ENCODE measurements around the gene CFAP221. TPM values are rescaled to one million over a fixed set of nuclear protein-coding genes. Genes with fewer than 3 reads are reported as not detected.

Gene CFAP221
- polyA plus RNA-seq, 1 donor (not counting 4 experiments of a cell fraction or from before 2014, with no cell fraction given): not detected

DNA sequence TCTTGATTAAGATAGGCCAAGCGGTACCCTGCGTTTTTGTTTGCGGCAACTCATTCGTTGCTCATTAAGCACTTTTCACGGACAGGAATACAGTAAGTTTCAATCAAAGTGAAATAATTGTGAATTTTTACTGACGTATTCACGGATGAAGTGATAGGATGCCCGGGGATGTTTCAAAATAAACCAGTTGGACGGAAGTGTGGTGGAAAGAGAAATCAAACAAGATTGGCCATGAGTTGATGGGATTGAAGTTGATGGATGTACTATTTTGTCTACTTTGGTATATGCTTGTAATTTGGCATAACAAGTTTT is 135.2 kb downstream of the CFAP221 start:
- peaks cover 16% of the 10 kb centered on the region for H3K79me2 ChIP-seq (ENCODE audit: control insufficient read depth, insufficient read depth, low read length)
- no peaks in the 10 kb centered on the region for H3K9me3 ChIP-seq (ENCODE audit: control insufficient read depth, low read depth, low read length)
- H4K20me1 ChIP-seq (ENCODE audit: control insufficient read depth, extremely low read depth, insufficient read depth, low read length): no peaks in the 10 kb centered on the region
- dilution Hi-C loops (cut with MboI; ENCODE audit: extremely low pct_ligation_motif_present, low sequenced_read_pairs): no loop called here
- peak overlapping the region; percentile 97 for H2AFZ ChIP-seq (ENCODE audit: control insufficient read depth, low read length)
- H3K4me1 ChIP-seq (ENCODE audit: control insufficient read depth, extremely low read depth, insufficient read depth, low read length): peaks cover 12% of the 10 kb centered on the region
- H3K27ac ChIP-seq (ENCODE audit: control insufficient read depth, insufficient read depth, low read length): peak overlapping the region; percentile 63
- peak overlapping the region; percentile 95 for H3K4me2 ChIP-seq (ENCODE audit: control insufficient read depth, extremely low read depth, insufficient read depth, low read depth, low read length)
- H3K36me3 ChIP-seq (ENCODE audit: control insufficient read depth in 2 of 2, extremely low read depth in 1 of 2, insufficient read depth in 2 of 2, low read length in 2 of 2): peaks cover 8 to 9% of the 10 kb centered on the region in 2 experiments
- peak overlapping the region; percentile 82 for H3K9ac ChIP-seq (ENCODE audit: control insufficient read depth, extremely low read depth, insufficient read depth, low read length)
- TF ChIP-seq EZH2 (IDR thresholded peaks at IDR 0.05; ENCODE audit: low read length): no peak
- TF ChIP-seq, protein P1, sequence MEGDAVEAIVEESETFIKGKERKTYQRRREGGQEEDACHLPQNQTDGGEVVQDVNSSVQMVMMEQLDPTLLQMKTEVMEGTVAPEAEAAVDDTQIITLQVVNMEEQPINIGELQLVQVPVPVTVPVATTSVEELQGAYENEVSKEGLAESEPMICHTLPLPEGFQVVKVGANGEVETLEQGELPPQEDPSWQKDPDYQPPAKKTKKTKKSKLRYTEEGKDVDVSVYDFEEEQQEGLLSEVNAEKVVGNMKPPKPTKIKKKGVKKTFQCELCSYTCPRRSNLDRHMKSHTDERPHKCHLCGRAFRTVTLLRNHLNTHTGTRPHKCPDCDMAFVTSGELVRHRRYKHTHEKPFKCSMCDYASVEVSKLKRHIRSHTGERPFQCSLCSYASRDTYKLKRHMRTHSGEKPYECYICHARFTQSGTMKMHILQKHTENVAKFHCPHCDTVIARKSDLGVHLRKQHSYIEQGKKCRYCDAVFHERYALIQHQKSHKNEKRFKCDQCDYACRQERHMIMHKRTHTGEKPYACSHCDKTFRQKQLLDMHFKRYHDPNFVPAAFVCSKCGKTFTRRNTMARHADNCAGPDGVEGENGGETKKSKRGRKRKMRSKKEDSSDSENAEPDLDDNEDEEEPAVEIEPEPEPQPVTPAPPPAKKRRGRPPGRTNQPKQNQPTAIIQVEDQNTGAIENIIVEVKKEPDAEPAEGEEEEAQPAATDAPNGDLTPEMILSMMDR (optimal IDR thresholded peaks at IDR 0.05 in 1 of 3, IDR thresholded peaks at IDR 0.05 in 1 of 3, conservative IDR thresholded peaks at IDR 0.05 in 1 of 3; ENCODE audit: extremely low read depth in 1 of 3, insufficient read depth in 2 of 3, low read length in 3 of 3): no peak
- peak; percentile 44 for FAIRE-seq
- H3K9me1 ChIP-seq (ENCODE audit: control insufficient read depth, extremely low read depth, insufficient read depth, low read length): no peaks in the 10 kb centered on the region
- H3K4me3 ChIP-seq (ENCODE audit: control insufficient read depth in 2 of 3, extremely low read depth in 1 of 3, insufficient read depth in 2 of 3, low read depth in 1 of 3, low read length in 3 of 3): peak overlapping the region; percentile 65 to 98 (median 95)
- no peaks in the 10 kb centered on the region for H3K27me3 ChIP-seq (ENCODE audit: control insufficient read depth, extremely low read depth, insufficient read depth, low read length)
- no peak for DNase-seq (ENCODE audit: low read depth, low spot score)

DNA sequence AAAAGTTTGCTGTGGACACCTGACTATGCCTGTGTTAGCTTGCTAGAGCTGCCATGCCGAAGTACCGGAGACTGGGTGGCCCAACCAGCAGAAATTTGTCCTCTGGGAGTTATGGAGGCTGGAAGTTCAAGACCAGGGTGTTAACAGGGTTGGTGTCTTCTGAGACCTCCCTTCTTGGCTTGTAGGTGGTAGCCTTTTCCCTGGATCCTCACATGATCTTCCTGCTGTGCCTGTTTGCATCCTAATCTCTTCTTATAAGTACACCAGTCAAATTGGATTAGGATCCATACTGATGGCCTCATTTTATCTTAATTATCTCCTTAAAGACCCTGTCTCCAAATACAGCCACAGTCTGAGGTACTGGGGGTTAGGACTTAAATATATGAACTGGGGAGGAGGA is 135.6 kb downstream of the CFAP221 start:
- Histone ChIP-seq H3K9me1 (ENCODE audit: control insufficient read depth, extremely low read depth, insufficient read depth, low read length) (no peaks in the 10 kb centered on the region), H3K9me3 (ENCODE audit: control insufficient read depth, low read depth, low read length) (no peaks in the 10 kb centered on the region), H3K4me1 (ENCODE audit: control insufficient read depth, extremely low read depth, insufficient read depth, low read length) (peaks cover 12% of the 10 kb centered on the region), H4K20me1 (ENCODE audit: control insufficient read depth, extremely low read depth, insufficient read depth, low read length) (no peaks in the 10 kb centered on the region), H3K4me2 (ENCODE audit: control insufficient read depth, extremely low read depth, insufficient read depth, low read depth, low read length) (peak overlapping the region; percentile 95), H3K4me3 (ENCODE audit: control insufficient read depth in 2 of 3, extremely low read depth in 1 of 3, insufficient read depth in 2 of 3, low read depth in 1 of 3, low read length in 3 of 3) (peak overlapping the region; percentile 65 to 98 (median 95)), H3K9ac (ENCODE audit: control insufficient read depth, extremely low read depth, insufficient read depth, low read length) (peak overlapping the region; percentile 82), H3K79me2 (ENCODE audit: control insufficient read depth, insufficient read depth, low read length) (peaks cover 16% of the 10 kb centered on the region), H2AFZ (ENCODE audit: control insufficient read depth, low read length) (no peak overlapping the region), H3K36me3 (ENCODE audit: control insufficient read depth in 2 of 2, extremely low read depth in 1 of 2, insufficient read depth in 2 of 2, low read length in 2 of 2) (peaks cover 8 to 9% of the 10 kb centered on the region in 2 experiments), H3K27me3 (ENCODE audit: control insufficient read depth, extremely low read depth, insufficient read depth, low read length) (no peaks in the 10 kb centered on the region), H3K27ac (ENCODE audit: control insufficient read depth, insufficient read depth, low read length) (no peak overlapping the region)
- TF ChIP-seq EZH2 (IDR thresholded peaks at IDR 0.05; ENCODE audit: low read length): no peak
- TF ChIP-seq, protein P1 (optimal IDR thresholded peaks at IDR 0.05 in 1 of 3, IDR thresholded peaks at IDR 0.05 in 1 of 3, conservative IDR thresholded peaks at IDR 0.05 in 1 of 3; ENCODE audit: extremely low read depth in 1 of 3, insufficient read depth in 2 of 3, low read length in 3 of 3): no peak
- FAIRE-seq (no peak), DNase-seq (ENCODE audit: low read depth, low spot score) (no peak)
- dilution Hi-C loops (cut with MboI; ENCODE audit: extremely low pct_ligation_motif_present, low sequenced_read_pairs): no loop called here

Measured in keratinocyte (primary cell).